Endothelial cell of umbilical vein (primary cell): Measurements from ENCODE around the gene PDE7B.

ENCODE experiments used
- CTCF ChIP-seq, 2 donors: IDR thresholded peaks; 1 replicate in 1 of 2; 2 replicates in 1 of 2; pipeline ENCODE4 v1.5.1; 2011; ENCODE audit warnings: low read length in 2 of 2, mild to moderate bottlenecking in 2 of 2, moderate library complexity in 2 of 2, control low read depth in 1 of 2, inconsistent platforms in 1 of 2, low read depth in 1 of 2; ENCODE audit not compliant: insufficient read depth in 1 of 2; ENCODE audit errors: extremely low read depth in 1 of 2
- EZH2 ChIP-seq: IDR thresholded peaks from 2 replicates; pipeline ENCODE4 v1.6.1; 2012; ENCODE audit warnings: borderline replicate concordance, low read depth, mild to moderate bottlenecking, moderate library complexity, low read length, inconsistent platforms; ENCODE audit not compliant: severe bottlenecking
- POLR2A ChIP-seq: IDR thresholded peaks from 2 replicates; pipeline ENCODE4 v1.6.1; 2012; ENCODE audit warnings: low read depth, mild to moderate bottlenecking, control low read depth, low read length
- POLR2AphosphoS5 ChIP-seq: IDR thresholded peaks from 2 replicates; pipeline ENCODE4 v1.6.1; 2012; ENCODE audit warnings: low read depth, mild to moderate bottlenecking, control low read depth, low read length, moderate library complexity; ENCODE audit not compliant: insufficient read depth

- TF ChIP-seq EZH2 = no peak
- no peak for TF ChIP-seq POLR2A
- TF ChIP-seq POLR2AphosphoS5 = no peak
- no peak for TF ChIP-seq CTCF (IDR thresholded peaks at IDR 0.05; ENCODE audit: extremely low read depth in 1 of 2, insufficient read depth in 1 of 2, low read depth in 1 of 2, low read length in 2 of 2)
Measured at GRCh38 chr6:135990439-135990838, 138.9 kb downstream of the PDE7B start.
